ENCODE data around the gene GNAT3. TPM values are rescaled to one million over a fixed set of nuclear protein-coding genes. Genes with fewer than 3 reads are reported as not detected.

Gene GNAT3
- total RNA-seq, 2 donors from 2014 or later: not detected

GRCh38 chr7:80434047-80434446, 77.8 kb downstream of the GNAT3 start:
- H3K27me3 Mint-ChIP-seq: no peaks in the 10 kb centered on the region
- peaks cover 16% of the 10 kb centered on the region for H3K9me3 Mint-ChIP-seq
- H3K27ac Mint-ChIP-seq: no peak overlapping the region
- no peak for ATAC-seq (replicated peaks)
- no peaks in the 10 kb centered on the region for H3K4me1 Mint-ChIP-seq
- H3K36me3 Mint-ChIP-seq (ENCODE audit: low read depth): no peaks in the 10 kb centered on the region
- H3K4me3 Mint-ChIP-seq: no peak overlapping the region

- no peak for ATAC-seq (replicated peaks)
- H3K4me3 Mint-ChIP-seq: no peak overlapping the region
- no peak overlapping the region for H3K27ac Mint-ChIP-seq
- no peaks in the 10 kb centered on the region for H3K27me3 Mint-ChIP-seq
- H3K36me3 Mint-ChIP-seq (ENCODE audit: low read depth): no peaks in the 10 kb centered on the region
- peaks cover 18% of the 10 kb centered on the region for H3K9me3 Mint-ChIP-seq
- no peaks in the 10 kb centered on the region for H3K4me1 Mint-ChIP-seq
Observed at GRCh38 chr7:80432166-80432565, 79.7 kb downstream of the GNAT3 start.

GRCh38 chr7:80429181-80429580, 82.7 kb downstream of the GNAT3 start:
- Mint-ChIP-seq H3K9me3 (peaks cover 11% of the 10 kb centered on the region), H3K4me1 (no peaks in the 10 kb centered on the region), H3K4me3 (no peak overlapping the region), H3K36me3 (ENCODE audit: low read depth) (no peaks in the 10 kb centered on the region), H3K27me3 (no peaks in the 10 kb centered on the region), H3K27ac (no peak overlapping the region)
- no peak for ATAC-seq (replicated peaks)

GRCh38 chr7:80428161-80429054, 83.5 kb downstream of the GNAT3 start:
- Mint-ChIP-seq H3K27ac (no peak overlapping the region), H3K4me1 (no peaks in the 10 kb centered on the region), H3K27me3 (no peaks in the 10 kb centered on the region), H3K36me3 (ENCODE audit: low read depth) (no peaks in the 10 kb centered on the region), H3K4me3 (no peak overlapping the region), H3K9me3 (peaks cover 14% of the 10 kb centered on the region)
- no peak for ATAC-seq (replicated peaks)

- H3K27me3 Mint-ChIP-seq: no peaks in the 10 kb centered on the region
Observed at GRCh38 chr7:80427218-80427617, 84.6 kb downstream of the GNAT3 start.

GRCh38 chr7:80420876-80421275, 91.0 kb downstream of the GNAT3 start:
- H3K36me3 Mint-ChIP-seq (ENCODE audit: low read depth): no peaks in the 10 kb centered on the region

More at GRCh38 chr7:80427218-80427617, 84.6 kb downstream of the GNAT3 start:
- no peak overlapping the region for H3K4me3 Mint-ChIP-seq
- ATAC-seq (replicated peaks): no peak
- H3K36me3 Mint-ChIP-seq (ENCODE audit: low read depth): no peaks in the 10 kb centered on the region
- no peak overlapping the region for H3K27ac Mint-ChIP-seq
- H3K9me3 Mint-ChIP-seq: peaks cover 11% of the 10 kb centered on the region
- H3K4me1 Mint-ChIP-seq: no peaks in the 10 kb centered on the region

GRCh38 chr7:80417211-80417793, 94.6 kb downstream of the GNAT3 start:
- no peaks in the 10 kb centered on the region for H3K4me1 Mint-ChIP-seq
- peaks cover 6% of the 10 kb centered on the region for H3K9me3 Mint-ChIP-seq
- ATAC-seq (replicated peaks): no peak
- no peak overlapping the region for H3K4me3 Mint-ChIP-seq
- no peak overlapping the region for H3K27ac Mint-ChIP-seq
- no peaks in the 10 kb centered on the region for H3K36me3 Mint-ChIP-seq (ENCODE audit: low read depth)
- H3K27me3 Mint-ChIP-seq: no peaks in the 10 kb centered on the region

More at GRCh38 chr7:80420876-80421275, 91.0 kb downstream of the GNAT3 start:
- ATAC-seq (replicated peaks): no peak
- Mint-ChIP-seq H3K27ac (no peak overlapping the region), H3K4me3 (no peak overlapping the region), H3K27me3 (no peaks in the 10 kb centered on the region), H3K9me3 (peaks cover 5% of the 10 kb centered on the region), H3K4me1 (no peaks in the 10 kb centered on the region)

- H3K27ac Mint-ChIP-seq: no peak overlapping the region
- H3K36me3 Mint-ChIP-seq (ENCODE audit: low read depth): no peaks in the 10 kb centered on the region
- no peak overlapping the region for H3K4me3 Mint-ChIP-seq
- H3K4me1 Mint-ChIP-seq: no peaks in the 10 kb centered on the region
- ATAC-seq (replicated peaks): no peak
- no peaks in the 10 kb centered on the region for H3K27me3 Mint-ChIP-seq
- H3K9me3 Mint-ChIP-seq: peaks cover 6% of the 10 kb centered on the region
Observed at GRCh38 chr7:80415522-80415921, 96.3 kb downstream of the GNAT3 start.

GRCh38 chr7:80415114-80415513, 96.8 kb downstream of the GNAT3 start:
- ATAC-seq (replicated peaks): no peak

GRCh38 chr7:80414331-80414730, 97.5 kb downstream of the GNAT3 start:
- Mint-ChIP-seq H3K36me3 (ENCODE audit: low read depth) (no peaks in the 10 kb centered on the region), H3K4me1 (no peaks in the 10 kb centered on the region), H3K27me3 (no peaks in the 10 kb centered on the region), H3K27ac (no peak overlapping the region), H3K9me3 (peaks cover 8% of the 10 kb centered on the region), H3K4me3 (no peak overlapping the region)
- no peak for ATAC-seq (replicated peaks)

More at GRCh38 chr7:80415114-80415513, 96.8 kb downstream of the GNAT3 start:
- Mint-ChIP-seq H3K36me3 (ENCODE audit: low read depth) (no peaks in the 10 kb centered on the region), H3K4me1 (no peaks in the 10 kb centered on the region), H3K27me3 (no peaks in the 10 kb centered on the region), H3K9me3 (peaks cover 6% of the 10 kb centered on the region), H3K27ac (no peak overlapping the region), H3K4me3 (no peak overlapping the region)

GRCh38 chr7:80413383-80413945, 98.4 kb downstream of the GNAT3 start:
- H3K36me3 Mint-ChIP-seq (ENCODE audit: low read depth): no peaks in the 10 kb centered on the region
- H3K27ac Mint-ChIP-seq: no peak overlapping the region
- no peaks in the 10 kb centered on the region for H3K4me1 Mint-ChIP-seq
- H3K4me3 Mint-ChIP-seq: no peak overlapping the region
- peaks cover 10% of the 10 kb centered on the region for H3K9me3 Mint-ChIP-seq
- H3K27me3 Mint-ChIP-seq: no peaks in the 10 kb centered on the region
- ATAC-seq (replicated peaks): no peak

GRCh38 chr7:80412842-80413241, 99.0 kb downstream of the GNAT3 start:
- ATAC-seq (replicated peaks): no peak

GRCh38 chr7:80411621-80412020, 100.2 kb downstream of the GNAT3 start:
- Mint-ChIP-seq H3K27ac (no peak overlapping the region), H3K27me3 (no peaks in the 10 kb centered on the region), H3K4me3 (no peak overlapping the region), H3K9me3 (peaks cover 13% of the 10 kb centered on the region), H3K36me3 (ENCODE audit: low read depth) (no peaks in the 10 kb centered on the region), H3K4me1 (no peaks in the 10 kb centered on the region)
- no peak for ATAC-seq (replicated peaks)

More at GRCh38 chr7:80412842-80413241, 99.0 kb downstream of the GNAT3 start:
- peaks cover 10% of the 10 kb centered on the region for H3K9me3 Mint-ChIP-seq
- no peaks in the 10 kb centered on the region for H3K4me1 Mint-ChIP-seq
- H3K36me3 Mint-ChIP-seq (ENCODE audit: low read depth): no peaks in the 10 kb centered on the region
- H3K27me3 Mint-ChIP-seq: no peaks in the 10 kb centered on the region
- no peak overlapping the region for H3K4me3 Mint-ChIP-seq
- H3K27ac Mint-ChIP-seq: no peak overlapping the region

- peaks cover 13% of the 10 kb centered on the region for H3K9me3 Mint-ChIP-seq
- H3K27me3 Mint-ChIP-seq: no peaks in the 10 kb centered on the region
- H3K4me3 Mint-ChIP-seq: no peak overlapping the region
- no peak for ATAC-seq (replicated peaks)
- H3K4me1 Mint-ChIP-seq: no peaks in the 10 kb centered on the region
- H3K36me3 Mint-ChIP-seq (ENCODE audit: low read depth): no peaks in the 10 kb centered on the region
- no peak overlapping the region for H3K27ac Mint-ChIP-seq
Observed at GRCh38 chr7:80410081-80410480, 101.8 kb downstream of the GNAT3 start.
